AG04450 (cell line): Measurements from ENCODE around the gene DDX24. TPM values are rescaled to one million over a fixed set of nuclear protein-coding genes. Genes with fewer than 3 reads are reported as not detected.

ENCODE experiments used
- CTCF ChIA-PET: fragments of 300-600, 350-600 bp; formaldehyde crosslinking; extraction: SDS; loops from one replicate; lab custom pipeline; 2022; ENCODE audit warnings: antibody characterized with exemption, inconsistent platforms; lab: Charles Lee
- POLR2A ChIA-PET: fragments of 350-600 bp; formaldehyde crosslinking; extraction: SDS; loops from one replicate; lab custom pipeline; 2021; ENCODE audit warnings: antibody characterized with exemption, inconsistent platforms; lab: Yijun Ruan, JAX
- DNase-seq: peaks from one replicate; pipeline ENCODE4 v3.0.0-alpha.2; 2011; ENCODE audit warnings: low read depth, low spot score
- H3K27ac ChIP-seq: one replicate; pipeline ENCODE4 v1.5.1; 2012; ENCODE audit warnings: low read depth, low read length, control low read depth
- H3K27me3 ChIP-seq: one replicate; pipeline ENCODE4 v1.6.0; 2012; ENCODE audit warnings: low read length; ENCODE audit not compliant: control insufficient read depth, insufficient read depth
- H3K4me3 ChIP-seq: 2 replicates; pipeline ENCODE4 v1.5.1; 2011; ENCODE audit warnings: mild to moderate bottlenecking, low read depth, low read length, control low read depth
- H3K9me3 ChIP-seq: 2 replicates; pipeline ENCODE4 v1.5.1; 2012; ENCODE audit warnings: low read length; ENCODE audit not compliant: control insufficient read depth, insufficient read depth
- polyA plus RNA-seq: library from polyadenylated mRNA; depleted of rRNA; stranded (reverse); fragments of >200 nt; gene quantifications from 2 replicates; pipeline ENCODE4 v1.2.3, GENCODE V29; 2011
- TF ChIP-seq, protein P1 (sequence below): IDR thresholded peaks from 2 replicates; pipeline ENCODE4 v1.5.1; 2011; ENCODE audit warnings: low read depth, low read length, control low read depth, inconsistent platforms

DDX24 gene
- polyA plus RNA-seq, 1 experiment: 159 TPM

DNA sequence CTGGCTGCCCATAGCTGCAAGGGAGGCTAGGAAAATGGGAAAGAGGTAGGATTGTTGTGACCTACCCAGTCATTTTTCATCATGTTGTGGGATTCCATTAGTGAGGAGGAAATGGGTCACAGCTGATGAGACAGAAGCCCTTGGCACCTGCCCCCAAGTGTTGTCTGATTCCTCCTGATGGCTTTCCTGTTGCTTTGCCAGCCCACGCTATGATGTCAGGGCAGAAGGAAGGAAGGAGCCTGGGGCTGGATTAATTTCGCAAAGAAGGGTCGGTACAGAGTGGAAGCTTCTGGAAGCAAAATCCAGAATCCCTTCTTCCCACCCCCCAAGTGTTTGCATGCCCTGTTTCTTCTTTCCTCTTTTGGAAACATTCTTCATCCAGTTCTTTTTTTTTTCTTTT lies 46.1 kb downstream of the DDX24 start:
- ChIA-PET POLR2A (no interaction called here), CTCF (interaction anchor here (0.7 to 8.7 kb wide), 11 partner anchors 9 to 902 kb away, joined by 5 to 183 read pairs (median 23); partner anchors contain the start of genes IFI27L2 and OTUB2)
- no peak overlapping the region for H3K4me3 ChIP-seq
- DNase-seq: no peak
- no peaks in the 10 kb centered on the region for H3K27me3 ChIP-seq
- TF ChIP-seq, protein P1, sequence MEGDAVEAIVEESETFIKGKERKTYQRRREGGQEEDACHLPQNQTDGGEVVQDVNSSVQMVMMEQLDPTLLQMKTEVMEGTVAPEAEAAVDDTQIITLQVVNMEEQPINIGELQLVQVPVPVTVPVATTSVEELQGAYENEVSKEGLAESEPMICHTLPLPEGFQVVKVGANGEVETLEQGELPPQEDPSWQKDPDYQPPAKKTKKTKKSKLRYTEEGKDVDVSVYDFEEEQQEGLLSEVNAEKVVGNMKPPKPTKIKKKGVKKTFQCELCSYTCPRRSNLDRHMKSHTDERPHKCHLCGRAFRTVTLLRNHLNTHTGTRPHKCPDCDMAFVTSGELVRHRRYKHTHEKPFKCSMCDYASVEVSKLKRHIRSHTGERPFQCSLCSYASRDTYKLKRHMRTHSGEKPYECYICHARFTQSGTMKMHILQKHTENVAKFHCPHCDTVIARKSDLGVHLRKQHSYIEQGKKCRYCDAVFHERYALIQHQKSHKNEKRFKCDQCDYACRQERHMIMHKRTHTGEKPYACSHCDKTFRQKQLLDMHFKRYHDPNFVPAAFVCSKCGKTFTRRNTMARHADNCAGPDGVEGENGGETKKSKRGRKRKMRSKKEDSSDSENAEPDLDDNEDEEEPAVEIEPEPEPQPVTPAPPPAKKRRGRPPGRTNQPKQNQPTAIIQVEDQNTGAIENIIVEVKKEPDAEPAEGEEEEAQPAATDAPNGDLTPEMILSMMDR: no peak
- H3K9me3 ChIP-seq: no peaks in the 10 kb centered on the region
- no peak overlapping the region for H3K27ac ChIP-seq

DNA sequence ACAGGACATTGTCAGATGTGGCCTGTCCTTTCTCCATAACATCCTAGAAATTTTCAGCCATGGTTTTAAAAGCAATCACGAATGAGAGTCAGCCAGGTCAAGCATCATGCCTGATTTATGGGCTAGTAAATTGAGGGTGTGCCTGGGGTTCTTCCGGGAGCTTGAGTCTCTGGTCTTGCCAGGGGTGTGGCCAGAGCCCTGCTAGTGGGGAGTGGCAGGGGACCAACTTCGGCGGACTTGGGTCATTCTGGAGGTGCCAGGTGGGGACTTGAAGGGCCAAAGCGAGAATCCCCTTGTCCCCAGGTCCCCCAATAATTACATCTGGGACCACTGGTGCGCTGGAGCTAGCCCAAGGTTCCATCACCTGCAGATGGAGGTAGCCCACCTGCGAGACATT lies 49.1 kb downstream of the DDX24 start:
- POLR2A ChIA-PET: no interaction called here
- no peak overlapping the region for H3K4me3 ChIP-seq
- H3K27ac ChIP-seq: no peak overlapping the region
- no peak for DNase-seq
- TF ChIP-seq, protein P1: no peak
- no peaks in the 10 kb centered on the region for H3K27me3 ChIP-seq
- CTCF ChIA-PET: interaction anchor here (5.2 to 8.7 kb wide), 2 partner anchors 99 to 105 kb away, joined by 84 to 183 read pairs; partner anchors contain the start of gene IFI27L2
- H3K9me3 ChIP-seq: no peaks in the 10 kb centered on the region

DNA sequence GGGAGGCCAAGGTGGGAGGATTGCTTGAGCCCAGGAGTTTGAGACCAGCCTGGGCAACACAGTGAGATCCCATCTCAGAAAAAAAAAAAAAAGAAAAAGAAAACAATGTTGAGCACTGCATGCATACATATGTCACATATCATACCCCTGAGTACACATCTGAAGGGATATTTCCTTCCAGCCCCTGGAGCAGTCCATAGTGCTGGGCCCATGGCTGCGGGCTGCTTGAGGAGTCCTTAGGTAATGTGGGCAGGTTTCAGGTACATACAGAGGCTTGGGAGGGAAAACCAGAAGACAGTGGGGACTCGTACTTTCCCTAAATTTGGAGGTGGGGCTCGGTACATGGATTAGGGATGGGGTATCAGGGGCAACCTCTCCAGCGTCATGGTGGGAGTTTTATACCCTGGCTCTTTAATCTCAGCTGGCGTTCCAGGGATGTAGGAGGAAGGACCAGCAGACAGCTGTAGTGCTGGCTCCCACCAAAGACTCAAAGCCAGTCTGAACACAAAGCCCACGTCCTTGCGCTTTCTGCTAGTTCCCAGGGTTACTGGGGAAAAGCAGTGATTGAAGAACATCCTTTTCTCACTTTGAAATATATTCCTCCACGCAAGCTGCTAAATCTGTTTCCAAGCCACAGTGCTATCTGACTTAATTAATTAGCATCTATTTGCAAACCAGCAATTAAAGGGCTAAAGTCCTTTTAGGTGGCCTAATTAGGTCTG lies 49.7 kb downstream of the DDX24 start:
- Histone ChIP-seq H3K9me3 (no peaks in the 10 kb centered on the region), H3K4me3 (no peak overlapping the region), H3K27me3 (no peaks in the 10 kb centered on the region), H3K27ac (no peak overlapping the region)
- DNase-seq: no peak
- TF ChIP-seq, protein P1: no peak
- ChIA-PET POLR2A (no interaction called here), CTCF (interaction anchor here (8.7 kb wide), 1 partner anchor 106 kb away, joined by 183 read pairs; no protein-coding TSS in a partner anchor)

DNA sequence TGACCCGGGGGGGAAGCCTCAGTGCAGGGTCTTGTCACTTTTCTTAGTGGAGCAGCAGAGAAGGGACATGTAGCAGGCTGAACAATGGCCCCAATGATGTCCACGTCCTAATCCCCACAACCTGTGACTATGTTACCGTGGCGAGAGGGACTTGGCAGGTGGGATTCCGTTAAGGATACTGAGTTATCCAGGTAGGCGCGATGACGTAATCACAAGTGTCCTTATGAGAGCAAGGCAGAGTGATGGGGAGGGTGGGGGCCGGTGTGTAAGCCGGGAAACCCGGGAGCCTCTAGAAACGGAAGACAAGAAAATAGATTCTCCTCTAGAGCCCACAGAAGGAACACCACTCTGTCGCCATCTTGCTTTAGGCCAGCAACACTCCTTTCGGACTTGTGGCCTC lies 50.4 kb downstream of the DDX24 start:
- Histone ChIP-seq H3K27ac (no peak overlapping the region), H3K9me3 (no peaks in the 10 kb centered on the region), H3K4me3 (no peak overlapping the region), H3K27me3 (no peaks in the 10 kb centered on the region)
- ChIA-PET CTCF (interaction anchor here (1.5 kb wide), 1 partner anchor 102 kb away, joined by 5 read pairs; no protein-coding TSS in a partner anchor), POLR2A (no interaction called here)
- TF ChIP-seq, protein P1: no peak
- no peak for DNase-seq

DNA sequence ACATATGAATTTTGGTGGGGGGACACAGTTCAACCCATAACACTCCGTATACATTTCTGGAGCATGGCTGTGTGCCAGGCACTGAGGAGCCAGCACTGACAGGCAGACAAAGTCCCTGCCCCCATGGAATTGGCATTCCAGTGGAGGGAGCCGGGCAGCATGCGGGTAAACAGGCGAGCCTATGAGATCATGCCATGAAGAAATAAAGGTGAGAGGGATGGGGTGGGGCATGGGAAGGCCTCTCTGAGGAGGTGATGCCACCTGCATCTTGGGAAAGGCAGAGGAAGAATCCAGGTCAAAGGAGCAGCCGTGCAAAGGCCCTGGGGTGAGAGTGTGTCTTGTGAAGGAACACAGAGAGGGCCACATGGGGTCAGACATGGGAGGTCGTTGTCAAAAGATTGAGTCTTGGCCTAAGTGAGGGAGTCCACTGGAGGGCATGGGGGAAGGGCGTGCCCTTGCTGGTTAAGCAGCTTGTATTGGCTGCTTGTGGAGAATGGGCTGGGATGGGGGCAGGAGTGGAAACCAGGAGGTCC lies 51.3 kb downstream of the DDX24 start:
- ChIA-PET CTCF (interaction anchor here (1.5 to 5.3 kb wide), 4 partner anchors 90 to 107 kb away, joined by 5 to 22 read pairs (median 6); partner anchors contain the start of gene IFI27L2), POLR2A (no interaction called here)
- Histone ChIP-seq H3K4me3 (no peak overlapping the region), H3K9me3 (no peaks in the 10 kb centered on the region), H3K27ac (no peak overlapping the region), H3K27me3 (no peaks in the 10 kb centered on the region)
- no peak for DNase-seq
- TF ChIP-seq, protein P1: no peak
